ENCODE data around the gene PDE4B. TPM values are rescaled to one million over a fixed set of nuclear protein-coding genes. Genes with fewer than 3 reads are reported as not detected.
"Not testable (repeated sequence)": the region's sequence is repeated elsewhere in the genome, so short reads cannot be mapped to it uniquely, and the experiment has no call there.

Gene PDE4B
- total RNA-seq, 1 donor from 2014 or later: 9.5 TPM

- DNase-seq (ENCODE audit: low spot score): no peak
Measured at GRCh38 chr1:65814752-65815151, 22.1 kb downstream of the PDE4B start.

GRCh38 chr1:65817891-65818290 is 25.2 kb downstream of the PDE4B start:
- DNase-seq (ENCODE audit: low spot score): no peak

- no peak for DNase-seq (ENCODE audit: low spot score)
Measured at GRCh38 chr1:65818966-65819365, 26.3 kb downstream of the PDE4B start.

GRCh38 chr1:65820983-65821382 is 28.3 kb downstream of the PDE4B start:
- no peak for DNase-seq (ENCODE audit: low spot score)

GRCh38 chr1:65821386-65821785 is 28.7 kb downstream of the PDE4B start:
- DNase-seq (ENCODE audit: low spot score): no peak

GRCh38 chr1:65824103-65824502 is 31.4 kb downstream of the PDE4B start:
- DNase-seq (ENCODE audit: low spot score): no peak

GRCh38 chr1:65825741-65826140 is 33.0 kb downstream of the PDE4B start:
- no peak for DNase-seq (ENCODE audit: low spot score)

GRCh38 chr1:65826782-65827181 is 34.1 kb downstream of the PDE4B start:
- DNase-seq (ENCODE audit: low spot score): no peak

GRCh38 chr1:65827346-65827745 is 34.7 kb downstream of the PDE4B start:
- DNase-seq (ENCODE audit: low spot score): no peak

GRCh38 chr1:65830306-65830705 is 37.6 kb downstream of the PDE4B start:
- DNase-seq (ENCODE audit: low spot score): no peak

- DNase-seq (ENCODE audit: low spot score): no peak
Measured at GRCh38 chr1:65832296-65832695, 39.6 kb downstream of the PDE4B start.

- no peak for DNase-seq (ENCODE audit: low spot score)
Measured at GRCh38 chr1:65836686-65837085, 44.0 kb downstream of the PDE4B start.

- no peak for DNase-seq (ENCODE audit: low spot score)
Measured at GRCh38 chr1:65840683-65841082, 48.0 kb downstream of the PDE4B start.

- no peak for DNase-seq (ENCODE audit: low spot score)
Measured at GRCh38 chr1:65844296-65844695, 51.6 kb downstream of the PDE4B start.

- no peak for DNase-seq (ENCODE audit: low spot score)
Measured at GRCh38 chr1:65844821-65845534, 52.3 kb downstream of the PDE4B start.

GRCh38 chr1:65845535-65846060 is 52.9 kb downstream of the PDE4B start:
- DNase-seq (ENCODE audit: low spot score): no peak

GRCh38 chr1:65846866-65847265 is 54.2 kb downstream of the PDE4B start:
- DNase-seq (ENCODE audit: low spot score): no peak

GRCh38 chr1:65850281-65850680 is 57.6 kb downstream of the PDE4B start:
- no peak for DNase-seq (ENCODE audit: low spot score)

GRCh38 chr1:65856591-65856990 is 63.9 kb downstream of the PDE4B start:
- DNase-seq (ENCODE audit: low spot score): not testable (repeated sequence)

- no peak for DNase-seq (ENCODE audit: low spot score)
Measured at GRCh38 chr1:65866439-65866838, 73.7 kb downstream of the PDE4B start.

GRCh38 chr1:65872301-65872700 is 79.6 kb downstream of the PDE4B start:
- DNase-seq (ENCODE audit: low spot score): no peak

GRCh38 chr1:65878342-65878741 is 85.6 kb downstream of the PDE4B start:
- DNase-seq (ENCODE audit: low spot score): not testable (repeated sequence)

GRCh38 chr1:65880611-65881010 is 87.9 kb downstream of the PDE4B start:
- DNase-seq (ENCODE audit: low spot score): no peak

GRCh38 chr1:65881067-65881594 is 88.4 kb downstream of the PDE4B start:
- no peak for DNase-seq (ENCODE audit: low spot score)

Data from ureter (tissue), 1 donor.